ENCODE data around the gene UCP2.
"Not testable (repeated sequence)": the region's sequence is repeated elsewhere in the genome, so short reads cannot be mapped to it uniquely, and the experiment has no call there.

The UCP2 gene

DNA sequence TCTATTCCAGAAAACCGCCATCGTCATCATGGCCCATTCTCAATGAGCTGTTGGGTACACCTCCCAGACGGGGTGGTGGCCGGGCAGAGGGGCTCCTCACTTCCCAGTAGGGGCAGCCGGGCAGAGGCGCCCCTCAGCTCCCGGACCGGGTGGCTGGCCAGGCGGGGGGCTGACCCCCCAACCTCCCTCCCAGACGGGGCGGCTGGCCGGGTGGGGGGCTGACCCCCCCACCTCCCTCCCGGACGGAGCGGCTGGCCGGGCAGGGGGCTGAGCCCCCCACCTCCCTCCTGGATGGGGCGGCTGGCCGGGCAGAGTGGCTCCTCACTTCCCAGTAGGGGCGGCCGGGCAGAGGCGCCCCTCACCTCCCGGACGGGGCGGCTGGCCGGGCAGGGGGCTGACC, 46.6 kb downstream of the UCP2 start:
- DNase-seq, result not testable (repeated sequence)

DNA sequence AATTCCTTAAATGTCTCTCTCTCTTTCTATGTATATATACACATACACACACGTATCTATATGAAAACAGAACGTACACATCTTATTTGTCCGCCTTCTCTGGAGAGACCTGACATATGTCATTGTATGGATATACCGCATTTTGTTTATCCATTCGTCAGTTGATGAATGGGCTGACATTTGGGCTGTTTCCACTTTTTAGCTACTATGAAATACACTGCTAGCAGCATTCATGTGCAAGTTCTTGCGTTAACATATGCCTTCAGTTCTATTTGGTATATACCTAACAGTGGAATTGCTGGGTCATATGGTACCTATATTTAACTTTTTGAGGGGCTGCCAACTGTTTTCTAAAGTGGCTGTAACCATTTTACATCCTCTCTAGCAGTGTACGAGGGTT, 49.9 kb downstream of the UCP2 start:
- DNase-seq, result no peak

DNA sequence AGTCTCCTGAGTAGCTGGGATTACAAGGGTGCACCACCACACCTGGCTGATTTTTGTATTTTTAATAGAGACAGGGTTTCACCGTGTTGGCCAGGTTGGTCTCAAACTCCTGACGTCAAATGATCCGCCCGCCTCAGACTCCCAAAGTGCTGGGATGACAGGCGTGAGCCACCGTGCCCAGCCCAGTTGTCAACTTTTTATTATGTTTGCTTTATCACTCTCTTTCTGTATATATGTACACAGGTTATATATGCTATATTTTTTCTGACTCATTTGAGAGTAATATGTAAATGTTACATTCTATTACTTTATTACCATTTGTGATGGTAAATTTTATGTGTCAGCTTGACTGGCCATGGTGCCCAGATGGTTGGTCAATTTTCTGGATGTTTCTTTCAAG, 50.7 kb downstream of the UCP2 start:
- DNase-seq, result no peak

DNA sequence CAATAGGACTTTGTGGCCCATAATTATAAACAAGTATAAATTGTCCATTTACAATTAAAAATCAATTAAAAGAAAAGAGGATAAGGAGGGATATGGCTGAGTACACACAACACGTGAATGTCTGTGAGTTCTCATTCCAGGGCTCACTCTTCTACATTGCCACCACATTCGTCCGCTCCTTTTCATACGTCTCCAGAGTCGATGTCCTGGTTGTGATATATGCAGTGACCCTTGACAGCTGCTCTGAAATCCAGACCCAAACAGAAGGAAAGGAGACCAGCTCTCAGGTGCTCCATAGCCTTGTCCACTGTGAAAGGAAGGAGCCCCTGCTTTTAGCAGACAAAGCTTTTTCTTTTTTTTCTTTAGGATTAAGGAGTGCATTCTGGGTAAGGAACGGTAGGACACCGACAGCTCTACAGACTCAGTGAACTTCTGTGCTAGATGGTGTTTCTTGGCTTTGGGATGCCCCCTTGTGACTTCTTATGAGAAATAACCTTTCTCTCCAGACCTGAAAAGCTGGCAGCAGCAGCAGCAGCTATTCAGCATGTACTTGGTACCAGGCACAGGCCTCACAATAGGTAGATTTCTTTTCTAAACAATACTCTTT, 51.5 kb downstream of the UCP2 start:
- DNase-seq, result peak; percentile 25

DNA sequence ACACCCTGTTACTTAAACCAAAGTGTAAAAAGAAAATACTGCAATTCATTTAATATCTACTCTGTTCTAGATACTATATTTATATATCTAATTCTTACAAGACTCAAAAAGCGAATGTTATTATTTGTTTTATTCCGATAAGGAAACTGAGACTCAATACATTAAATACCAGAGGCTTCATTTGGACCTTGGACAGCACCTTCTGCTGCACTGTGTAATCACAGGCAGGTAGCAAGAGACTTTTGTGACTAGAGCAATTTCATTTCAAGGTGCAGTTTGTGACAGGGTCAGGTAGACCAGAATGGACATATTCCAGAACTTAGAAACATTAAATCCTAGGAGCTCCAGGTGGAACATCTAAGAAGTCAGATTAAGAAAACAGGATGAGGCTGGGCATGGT, 53.3 kb downstream of the UCP2 start:
- DNase-seq, result no peak
